Measurements from ENCODE around the gene PPM1N. TPM values are rescaled to one million over a fixed set of nuclear protein-coding genes. Genes with fewer than 3 reads are reported as not detected.

The PPM1N gene, protein sequence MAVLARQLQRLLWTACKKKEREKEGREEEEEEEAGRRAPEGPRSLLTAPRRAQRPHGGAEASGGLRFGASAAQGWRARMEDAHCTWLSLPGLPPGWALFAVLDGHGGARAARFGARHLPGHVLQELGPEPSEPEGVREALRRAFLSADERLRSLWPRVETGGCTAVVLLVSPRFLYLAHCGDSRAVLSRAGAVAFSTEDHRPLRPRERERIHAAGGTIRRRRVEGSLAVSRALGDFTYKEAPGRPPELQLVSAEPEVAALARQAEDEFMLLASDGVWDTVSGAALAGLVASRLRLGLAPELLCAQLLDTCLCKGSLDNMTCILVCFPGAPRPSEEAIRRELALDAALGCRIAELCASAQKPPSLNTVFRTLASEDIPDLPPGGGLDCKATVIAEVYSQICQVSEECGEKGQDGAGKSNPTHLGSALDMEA
- 1.2 TPM for total RNA-seq

DNA sequence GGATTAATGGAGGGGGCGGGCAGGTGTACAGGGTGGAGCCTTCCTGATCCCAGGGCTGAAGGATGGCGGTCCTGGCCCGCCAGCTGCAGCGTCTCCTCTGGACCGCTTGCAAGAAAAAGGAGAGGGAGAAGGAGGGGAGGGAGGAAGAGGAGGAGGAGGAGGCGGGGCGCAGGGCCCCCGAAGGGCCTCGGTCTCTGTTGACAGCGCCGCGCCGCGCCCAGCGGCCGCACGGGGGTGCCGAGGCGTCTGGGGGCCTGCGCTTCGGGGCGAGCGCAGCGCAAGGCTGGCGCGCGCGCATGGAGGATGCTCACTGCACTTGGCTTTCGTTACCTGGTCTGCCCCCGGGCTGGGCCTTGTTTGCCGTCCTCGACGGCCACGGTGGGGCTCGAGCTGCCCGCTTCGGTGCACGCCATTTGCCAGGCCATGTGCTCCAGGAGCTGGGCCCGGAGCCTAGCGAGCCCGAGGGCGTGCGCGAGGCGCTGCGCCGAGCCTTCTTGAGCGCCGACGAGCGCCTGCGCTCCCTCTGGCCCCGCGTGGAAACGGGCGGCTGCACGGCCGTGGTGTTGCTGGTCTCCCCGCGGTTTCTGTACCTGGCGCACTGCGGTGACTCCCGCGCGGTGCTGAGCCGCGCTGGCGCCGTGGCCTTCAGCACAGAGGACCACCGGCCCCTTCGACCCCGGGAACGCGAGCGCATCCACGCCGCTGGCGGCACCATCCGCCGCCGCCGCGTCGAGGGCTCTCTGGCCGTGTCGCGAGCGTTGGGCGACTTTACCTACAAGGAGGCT, at the start of gene PPM1N:
TSS of gene PPM1N (plus strand) at position 33 of the 785 bp plus-strand sequence. CDS start at position 63, 30 bp downstream.

DNA sequence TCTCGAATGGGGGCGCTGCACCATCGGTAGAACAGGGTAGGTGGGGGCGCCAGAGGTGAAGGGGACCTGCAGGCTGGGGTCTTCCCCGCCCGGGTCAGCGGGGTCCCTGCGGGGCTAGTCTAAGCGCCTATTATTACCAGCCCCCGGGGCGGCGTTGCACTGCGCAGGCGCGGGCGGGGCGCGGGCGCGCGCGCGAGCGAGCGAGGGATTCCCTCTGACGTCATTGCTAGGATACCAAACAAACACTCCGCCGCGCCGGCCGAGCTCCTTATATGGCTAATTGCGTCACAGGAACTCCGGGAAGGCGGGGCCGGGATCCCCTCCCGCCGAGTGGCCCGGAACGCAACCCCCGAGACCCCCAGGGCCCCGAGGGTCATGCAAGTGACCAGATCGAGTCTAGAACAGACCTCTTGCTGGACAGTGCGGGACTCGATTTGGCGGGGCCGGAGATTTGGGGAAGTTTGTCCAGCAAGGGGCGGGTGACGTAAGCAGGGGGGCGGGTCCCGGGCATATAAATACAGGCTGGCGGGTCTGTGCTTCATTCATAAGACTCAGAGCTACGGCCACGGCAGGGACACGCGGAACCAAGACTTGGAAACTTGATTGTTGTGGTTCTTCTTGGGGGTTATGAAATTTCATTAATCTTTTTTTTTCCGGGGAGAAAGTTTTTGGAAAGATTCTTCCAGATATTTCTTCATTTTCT, 30.6 kb upstream of the PPM1N start, which contains the start of gene FOSB:
TSS of gene FOSB (plus strand) at position 541 of the 703 bp plus-strand sequence. CDS start 591 bp downstream, outside the sequence.

DNA sequence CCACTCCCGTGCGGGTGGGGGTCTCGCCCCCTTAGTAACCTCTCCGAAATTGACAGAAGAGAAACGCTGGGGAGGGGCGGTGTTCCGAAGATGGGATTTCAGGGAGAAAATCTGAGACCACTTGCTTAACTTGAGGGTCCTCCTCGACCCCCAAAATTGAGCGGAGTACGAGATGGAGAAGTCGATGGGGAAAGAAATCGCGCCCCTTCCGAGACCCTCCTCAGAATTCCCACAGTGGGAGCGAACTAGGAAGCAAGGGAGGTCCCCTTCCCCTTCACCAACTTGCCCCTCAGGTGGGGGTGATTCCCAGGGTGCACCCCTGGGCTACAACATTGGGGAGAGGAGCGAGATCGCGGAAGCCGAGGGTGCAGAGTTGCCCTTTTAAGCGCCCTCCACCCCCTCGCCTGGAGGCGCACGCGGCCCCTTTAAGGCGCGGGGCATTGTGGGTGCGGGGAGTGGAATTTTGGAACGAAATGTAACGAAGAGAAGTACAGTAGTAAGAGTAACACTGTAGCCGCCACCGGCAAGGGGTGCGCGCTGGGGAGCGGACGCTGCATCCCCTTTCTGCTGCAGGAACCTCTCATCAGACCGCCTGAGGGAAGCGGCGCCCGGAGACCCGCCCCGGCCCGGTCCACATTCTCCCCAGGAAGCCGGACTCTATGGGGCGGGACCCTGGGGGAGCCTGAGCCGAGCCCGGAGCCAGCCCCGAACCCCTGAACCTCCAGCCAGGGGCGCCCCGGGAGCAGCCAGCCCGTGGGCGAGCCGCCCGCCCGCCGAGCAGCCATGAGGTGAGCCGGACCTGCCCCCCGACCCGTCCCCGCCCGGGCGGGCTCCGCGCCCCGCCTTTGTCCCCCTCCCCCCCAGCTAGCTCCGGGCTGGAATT, 9.0 kb downstream of the PPM1N start, which contains the start of gene VASP:
TSS of gene VASP (plus strand) at position 491 of the 883 bp plus-strand sequence. CDS start at position 784, 293 bp downstream.

Other genes with a start within 250 kb of the PPM1N start
- gene MARK4, start 247.2 kb upstream of the PPM1N start, total RNA-seq, result 39.2 TPM
- not detected for gene CKM, start 175.6 kb upstream of the PPM1N start, total RNA-seq
- 1.8 TPM for gene KLC3, start 157.7 kb upstream of the PPM1N start, total RNA-seq
- gene ERCC2, start 127.9 kb upstream of the PPM1N start, total RNA-seq, result 23.3 TPM
- gene PPP1R13L, start 93.4 kb upstream of the PPM1N start, total RNA-seq, result 0.46 TPM
- gene POLR1G, start 91.8 kb upstream of the PPM1N start, total RNA-seq, result 6.5 TPM
- 41.3 TPM for gene ERCC1, start 74.5 kb upstream of the PPM1N start, total RNA-seq
- 4.4 TPM for gene FOSB, start 30.4 kb upstream of the PPM1N start, total RNA-seq
- gene RTN2, start 1.4 kb upstream of the PPM1N start, total RNA-seq, result 59.1 TPM
- 15.7 TPM for gene VASP, start 9.0 kb downstream of the PPM1N start, total RNA-seq
- 4.8 TPM for gene OPA3, start 86.4 kb downstream of the PPM1N start, total RNA-seq
- gene GPR4, start 103.8 kb downstream of the PPM1N start, total RNA-seq, result 0.23 TPM
- 42.2 TPM for gene EML2, start 141.0 kb downstream of the PPM1N start, total RNA-seq
- gene GIPR, start 169.8 kb downstream of the PPM1N start, total RNA-seq, result not detected
- gene SNRPD2, start 193.5 kb downstream of the PPM1N start, total RNA-seq, result 132 TPM
- gene QPCTL, start 194.2 kb downstream of the PPM1N start, total RNA-seq, result 4.4 TPM
- gene FBXO46, start 232.5 kb downstream of the PPM1N start, total RNA-seq, result 7.8 TPM
- not detected for gene MEIOSIN, start 235.0 kb downstream of the PPM1N start, total RNA-seq